Heart left ventricle (tissue), 13 donors: ENCODE data around the gene IFRD1.

Experiments
- CTCF ChIP-seq, 12 donors: fragments of 200-600 bp; sonication (generic) in 4 of 12; IDR thresholded peaks; one replicate each; pipeline versions ENCODE4 v1.5.0 to v1.8.0; 2018 to 2022; ENCODE audit warnings: antibody characterized with exemption in 12 of 12, mild to moderate bottlenecking in 5 of 12
- POLR2A ChIP-seq, 2 donors: fragments of 450-650 bp; IDR thresholded peaks; one replicate each; pipeline ENCODE4 v1.6.1; 2017; ENCODE audit warnings: antibody characterized with exemption in 2 of 2, mild to moderate bottlenecking in 2 of 2, moderate library complexity in 2 of 2
- donor health status: ischemic (EF 13 %, LVEDD 7.1; RV severe dilation, severe dysfunction).
- donor health status: DM: no; HTN: yes; CAD: no.
- donor health status: DM: no; HTN: no; CAD: no.
- donor health status: ischemic (EF 25% LVEDD 6.9; RV normal size, moderate dysfunction).
- donor health status: ischemic (EF 25% LVEDD 5.7; RV mildly dilated, moderate dysfunction).
- donor health status: ischemic (EF 35%, LVEDD 5.7; RV mildly dilated, moderate dysfunction).
- donor health status: nonischemic (EF 11% LVEDD 7.7; RV severe dilation, severe dysfunction).
- donor health status: DM: yes; HTN: yes; CAD: no.
- donor health status: PGD.
- donor health status: ischemic (EF 29% LVEDD 5.4; RV normal size, mild dysfunction).
- donor health status: nonischemic (EF 23%, LVEDD 6.1; RV moderate dilation, normal function).

DNA sequence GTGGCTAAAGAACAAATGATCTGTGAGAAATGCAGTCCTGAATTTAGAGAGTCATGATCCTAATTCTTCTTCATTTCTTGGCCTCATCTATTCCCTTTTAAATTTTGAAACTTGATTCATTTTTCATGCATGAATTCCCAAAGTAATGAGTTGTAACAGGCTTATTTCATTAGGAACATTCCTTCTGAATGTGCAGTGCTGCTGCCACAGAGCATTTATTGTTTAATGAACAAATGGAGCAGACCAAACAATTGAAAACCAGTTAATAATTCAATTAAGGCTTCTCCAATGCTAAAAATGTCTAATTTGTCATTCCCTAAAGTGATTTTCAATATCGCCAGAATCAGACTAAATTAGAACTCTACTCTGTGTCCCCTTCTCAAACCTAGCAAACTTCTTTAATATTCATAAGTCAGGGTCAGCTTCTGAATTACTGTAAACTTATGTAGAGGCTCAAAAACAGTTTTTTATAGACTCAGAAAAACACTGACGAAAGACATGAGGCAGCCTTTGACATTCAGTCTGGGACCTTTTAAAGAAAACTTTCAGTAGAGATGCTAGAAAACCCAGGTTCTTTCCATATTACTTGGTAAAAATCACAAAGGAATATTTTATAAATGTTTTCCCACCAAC, 45.0 kb downstream of the IFRD1 start:
- no peak for TF ChIP-seq CTCF (IDR thresholded peaks at IDR 0.05)
- no peak for TF ChIP-seq POLR2A (IDR thresholded peaks at IDR 0.05)
